ENCODE data around the gene SCG5. TPM values are rescaled to one million over a fixed set of nuclear protein-coding genes. Genes with fewer than 3 reads are reported as not detected.
"Not testable (repeated sequence)": the region's sequence is repeated elsewhere in the genome, so short reads cannot be mapped to it uniquely, and the experiment has no call there.

SCG5 gene
- total RNA-seq = 53.7 to 55.4 TPM (median 54.2 TPM) in 3 replicates

GRCh38 chr15:32641517-32642059 lies at the start of gene SCG5:
Gene SCG5, plus strand, starts transcription at chr15:32641710. Its CDS starts 1,883 bp downstream, at chr15:32643593.
- Mint-ChIP-seq H3K27me3 (ENCODE audit: low read depth) (no peaks in the 10 kb centered on the region), H3K27ac (peak within 1 kb of the TSS; percentile 11), H3K9me3 (no peaks in the 10 kb centered on the region), H3K4me1 (peaks cover 39% of the 10 kb centered on the region), H3K36me3 (peaks cover 2% of the 10 kb centered on the region), H3K4me3 (peak within 1 kb of the TSS; percentile 76)
- peak; percentile 46 to 70 for DNase-seq (ENCODE audit: low spot score in 2 of 2, unreplicated experiment in 2 of 2)
- TF ChIP-seq CTCF (IDR thresholded peaks at IDR 0.05; ENCODE audit: unreplicated experiment) = no peak

GRCh38 chr15:32593151-32593550 lies 48.4 kb upstream of the SCG5 start, which contains the start of gene GOLGA8N:
Gene GOLGA8N, plus strand, starts transcription at chr15:32593456.
- not testable (repeated sequence) for H3K36me3 Mint-ChIP-seq; H3K4me3 Mint-ChIP-seq; H3K27ac Mint-ChIP-seq; DNase-seq (ENCODE audit: low spot score in 2 of 2, unreplicated experiment in 2 of 2); H3K9me3 Mint-ChIP-seq; H3K4me1 Mint-ChIP-seq; H3K27me3 Mint-ChIP-seq (ENCODE audit: low read depth)

- not testable (repeated sequence) for H3K27ac Mint-ChIP-seq; H3K4me1 Mint-ChIP-seq; H3K27me3 Mint-ChIP-seq (ENCODE audit: low read depth); H3K4me3 Mint-ChIP-seq; DNase-seq (ENCODE audit: low spot score in 2 of 2, unreplicated experiment in 2 of 2); H3K36me3 Mint-ChIP-seq; H3K9me3 Mint-ChIP-seq
Observed at GRCh38 chr15:32609518-32609917, 32.0 kb upstream of the SCG5 start.

GRCh38 chr15:32610719-32611118 lies 30.8 kb upstream of the SCG5 start:
- H3K9me3 Mint-ChIP-seq; H3K27me3 Mint-ChIP-seq (ENCODE audit: low read depth); H3K36me3 Mint-ChIP-seq; H3K4me3 Mint-ChIP-seq; H3K4me1 Mint-ChIP-seq; H3K27ac Mint-ChIP-seq; DNase-seq (ENCODE audit: low spot score in 2 of 2, unreplicated experiment in 2 of 2): not testable (repeated sequence)

- Mint-ChIP-seq H3K27ac (peak overlapping the region; percentile 99), H3K4me3 (peak overlapping the region; percentile 99), H3K4me1 (peaks cover 22% of the 10 kb centered on the region)
- not testable (repeated sequence) for H3K9me3 Mint-ChIP-seq; H3K27me3 Mint-ChIP-seq (ENCODE audit: low read depth); DNase-seq (ENCODE audit: low spot score in 2 of 2, unreplicated experiment in 2 of 2); H3K36me3 Mint-ChIP-seq
Observed at GRCh38 chr15:32614712-32615050, 26.8 kb upstream of the SCG5 start.

GRCh38 chr15:32615051-32615870 lies 26.2 kb upstream of the SCG5 start, which contains the start of gene ARHGAP11A:
Gene ARHGAP11A, plus strand, starts transcription at chr15:32615504. Its CDS starts 708 bp downstream, at chr15:32616212.
- peak; percentile 44 to 81 for DNase-seq (ENCODE audit: low spot score in 2 of 2, unreplicated experiment in 2 of 2)
- Mint-ChIP-seq H3K27ac (peak within 1 kb of the TSS; percentile 99), H3K4me3 (peak within 1 kb of the TSS; percentile 99), H3K4me1 (peaks cover 22% of the 10 kb centered on the region)
- H3K9me3 Mint-ChIP-seq; H3K27me3 Mint-ChIP-seq (ENCODE audit: low read depth); H3K36me3 Mint-ChIP-seq: not testable (repeated sequence)

GRCh38 chr15:32615871-32616426 lies 25.6 kb upstream of the SCG5 start:
- Mint-ChIP-seq H3K4me1 (peaks cover 22% of the 10 kb centered on the region), H3K27ac (peak overlapping the region; percentile 99), H3K4me3 (peak overlapping the region; percentile 99)
- not testable (repeated sequence) for DNase-seq (ENCODE audit: low spot score in 2 of 2, unreplicated experiment in 2 of 2); H3K27me3 Mint-ChIP-seq (ENCODE audit: low read depth); H3K36me3 Mint-ChIP-seq; H3K9me3 Mint-ChIP-seq

- no peak for DNase-seq (ENCODE audit: low spot score in 2 of 2, unreplicated experiment in 2 of 2)
- Mint-ChIP-seq H3K27me3 (ENCODE audit: low read depth) (no peaks in the 10 kb centered on the region), H3K9me3 (no peaks in the 10 kb centered on the region), H3K36me3 (peaks cover 16% of the 10 kb centered on the region), H3K4me3 (no peak overlapping the region), H3K4me1 (peaks cover 3% of the 10 kb centered on the region), H3K27ac (no peak overlapping the region)
- TF ChIP-seq CTCF (IDR thresholded peaks at IDR 0.05; ENCODE audit: unreplicated experiment) = no peak
Observed at GRCh38 chr15:32636410-32636809, 5.1 kb upstream of the SCG5 start.

All from mesothelial cell of epicardium (in vitro differentiated cells).